Right cardiac atrium (tissue), 5 donors: ENCODE data around the gene CEP72. TPM values are rescaled to one million over a fixed set of nuclear protein-coding genes. Genes with fewer than 3 reads are reported as not detected.
"Not testable (repeated sequence)": the region's sequence is repeated elsewhere in the genome, so short reads cannot be mapped to it uniquely, and the experiment has no call there.

Experiments used
- ATAC-seq, 2 donors: fragments of 200-7000 bp; cut with Tn5 transposase; one replicate each; pipeline versions ENCODE4 v1.8.0 to v1.9.1; 2020; ENCODE audit warnings: moderate library complexity in 2 of 2, mild to moderate bottlenecking in 1 of 2
- DNase-seq, 3 donors: peaks; one replicate each; pipeline ENCODE4 v3.0.0-alpha.2; 2020
- H3K27ac ChIP-seq: one replicate; pipeline ENCODE4 v1.5.1; 2013; ENCODE audit warnings: mild to moderate bottlenecking, low read length, control low read depth, moderate library complexity
- H3K27me3 ChIP-seq: one replicate; pipeline ENCODE4 v1.6.1; 2013; ENCODE audit not compliant: control insufficient read depth, insufficient read depth
- H3K4me1 ChIP-seq: one replicate; pipeline ENCODE4 v1.6.1; 2013; ENCODE audit warnings: low read length; ENCODE audit not compliant: control insufficient read depth, insufficient read depth
- H3K4me3 ChIP-seq: one replicate; pipeline ENCODE4 v1.5.1; 2013; ENCODE audit warnings: low read length, control low read depth
- H3K9me3 ChIP-seq: one replicate; pipeline ENCODE4 v1.6.1; 2013; ENCODE audit warnings: low read length; ENCODE audit not compliant: control insufficient read depth
- WGBS: extraction: QIAGEN DNeasy Blood & Tissue Kit; methylation state at CpG from one replicate; pipeline ENCODE4 v1.1.7; 2013; 5-methylcytosine and 5-hydroxymethylcytosine counted together
- intact Hi-C, 4 donors: fragments of 100-400 bp; cut with DNase I; formaldehyde crosslinking; loops; one replicate each; pipeline versions ENCODE4 v1.11.0 to v1.14.0; 2022 to 2023
- polyA plus RNA-seq: library from polyadenylated mRNA; stranded (reverse); fragments of 200-250 nt; gene quantifications from one replicate; pipeline ENCODE4 v1.2.3, GENCODE V29; 2013
- total RNA-seq, 4 donors: library from RNA; stranded (reverse); fragmentation: NEBNext Ultra II Directional; extraction: Animal tissue kit (Norgen Biotek cat#: 25700); gene quantifications; one replicate each; pipeline ENCODE4 v1.2.1, GENCODE V29; 2021
- donor health status: healthy with polysubstance abuse.
- donor health status: DM: no; HTN: yes; CAD: no.
- donor health status: DM: no; HTN: no; CAD: no.
- donor health status: DM: no; HTN: yes; CAD: no; lungs with severe emphysema.
- donor health status: DM: yes; HTN: yes; CAD: no.

The CEP72 gene
- total and polyA plus RNA-seq, 5 donors: 1.1 to 3.4 (median 2.1) TPM

DNA sequence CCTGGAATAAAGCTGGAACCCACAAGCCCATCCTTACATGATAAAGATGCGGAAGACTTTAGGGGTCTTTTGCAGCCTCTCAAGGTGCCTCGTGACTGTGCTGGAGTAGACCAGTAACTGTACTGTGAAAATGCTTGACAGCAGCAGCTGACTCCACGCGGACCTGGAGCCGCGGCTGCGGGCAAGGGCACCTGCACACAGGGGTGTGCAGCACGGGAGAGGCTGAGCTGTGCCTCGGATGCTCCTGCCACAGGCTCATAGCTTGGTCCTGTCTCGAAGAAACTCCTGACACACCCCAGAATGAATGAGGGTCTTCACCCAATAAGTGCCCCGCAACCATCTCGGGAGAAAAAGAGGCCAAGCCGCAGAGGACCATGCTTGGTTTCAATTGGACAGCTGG, 40.3 kb upstream of the CEP72 start:
- no peak for ATAC-seq
- 87% methylated on average over 13 of the region's 13 CpGs for WGBS
- H3K27me3 ChIP-seq: no peaks in the 10 kb centered on the region

GRCh38 chr5:572398-573019, 39.6 kb upstream of the CEP72 start:
- Histone ChIP-seq H3K4me1 (no peaks in the 10 kb centered on the region), H3K27me3 (no peaks in the 10 kb centered on the region), H3K27ac (no peak overlapping the region), H3K9me3 (peaks cover 11% of the 10 kb centered on the region), H3K4me3 (no peak overlapping the region)
- ATAC-seq: no peak
- 59% methylated on average over 14 of the region's 14 CpGs for whole genome bisulfite sequencing
- intact Hi-C loops: no loop called here
- no peak for DNase-seq

More for the DNA sequence above, 40.3 kb upstream of the CEP72 start:
- no peak overlapping the region for H3K27ac ChIP-seq
- intact Hi-C loops: no loop called here
- H3K9me3 ChIP-seq: peaks cover 11% of the 10 kb centered on the region
- no peaks in the 10 kb centered on the region for H3K4me1 ChIP-seq
- H3K4me3 ChIP-seq: no peak overlapping the region
- DNase-seq: no peak

DNA sequence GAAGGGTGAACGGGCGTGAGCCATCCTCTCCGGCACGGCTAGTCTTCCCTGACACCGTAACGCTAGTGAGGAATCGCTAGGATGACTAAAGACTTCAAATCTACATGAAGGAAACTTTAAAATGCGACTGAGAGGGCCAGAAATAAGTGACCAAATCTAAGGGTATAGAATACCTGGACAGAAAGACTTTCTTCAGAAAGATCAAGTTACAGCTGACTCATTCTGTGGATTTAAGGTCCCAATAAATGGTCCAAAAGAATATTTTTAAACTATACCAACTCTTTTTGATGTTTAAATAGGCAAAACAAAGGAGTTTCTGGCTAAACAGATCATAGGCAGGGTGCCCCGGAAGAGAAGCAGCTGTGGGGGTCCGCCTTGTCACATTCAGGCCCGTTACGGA, 38.9 kb upstream of the CEP72 start:
- 89% methylated on average over 12 of the region's 12 CpGs for WGBS
- no peak overlapping the region for H3K4me3 ChIP-seq
- H3K27ac ChIP-seq: no peak overlapping the region
- peaks cover 11% of the 10 kb centered on the region for H3K9me3 ChIP-seq
- DNase-seq (no peak), ATAC-seq (no peak)
- no peaks in the 10 kb centered on the region for H3K27me3 ChIP-seq
- H3K4me1 ChIP-seq: no peaks in the 10 kb centered on the region
- intact Hi-C loops: no loop called here

GRCh38 chr5:573976-574375, 38.2 kb upstream of the CEP72 start:
- no peaks in the 10 kb centered on the region for H3K27me3 ChIP-seq
- intact Hi-C loops: no loop called here
- WGBS: 41% methylated on average over 16 of the region's 16 CpGs
- ATAC-seq (no peak), DNase-seq (no peak)
- no peaks in the 10 kb centered on the region for H3K4me1 ChIP-seq
- peaks cover 11% of the 10 kb centered on the region for H3K9me3 ChIP-seq
- H3K4me3 ChIP-seq: no peak overlapping the region
- no peak overlapping the region for H3K27ac ChIP-seq

DNA sequence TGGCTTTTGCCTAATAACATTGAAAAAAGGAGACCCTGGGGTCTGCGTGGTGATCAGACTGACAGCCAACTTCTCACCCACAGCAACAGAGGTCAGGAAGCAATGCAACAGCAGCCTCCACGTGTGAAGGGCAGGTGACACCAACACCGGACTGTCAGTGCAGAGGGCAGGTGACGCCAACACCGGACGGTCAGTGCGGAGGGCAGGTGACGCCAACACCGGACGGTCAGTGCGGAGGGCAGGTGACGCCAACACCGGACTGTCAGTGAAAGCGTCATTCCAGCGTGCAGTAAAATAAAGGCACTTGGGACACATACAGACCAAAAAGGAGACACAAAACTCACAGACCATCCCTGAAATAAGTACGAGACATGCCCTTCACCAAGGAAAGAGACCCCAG, 37.2 kb upstream of the CEP72 start:
- H3K27ac ChIP-seq: no peak overlapping the region
- no peaks in the 10 kb centered on the region for H3K27me3 ChIP-seq
- no peak for DNase-seq
- peaks cover 11% of the 10 kb centered on the region for H3K9me3 ChIP-seq
- no peaks in the 10 kb centered on the region for H3K4me1 ChIP-seq
- WGBS: 88% methylated on average over 16 of the region's 16 CpGs
- H3K4me3 ChIP-seq: no peak overlapping the region
- intact Hi-C loops: no loop called here
- ATAC-seq: no peak

- intact Hi-C loops: no loop called here
Observed at GRCh38 chr5:575636-576035, 36.5 kb upstream of the CEP72 start.

GRCh38 chr5:577214-577613, 34.9 kb upstream of the CEP72 start:
- WGBS: 98% methylated on average over 2 of the region's 2 CpGs
- H3K4me1 ChIP-seq, H3K27me3 ChIP-seq, DNase-seq, H3K9me3 ChIP-seq, intact Hi-C loops, ATAC-seq, H3K27ac ChIP-seq, H3K4me3 ChIP-seq: not testable (repeated sequence)

More at GRCh38 chr5:575636-576035, 36.5 kb upstream of the CEP72 start:
- H3K4me3 ChIP-seq: no peak overlapping the region
- no peak overlapping the region for H3K27ac ChIP-seq
- no peak for ATAC-seq
- no peaks in the 10 kb centered on the region for H3K4me1 ChIP-seq
- no peak for DNase-seq
- peaks cover 11% of the 10 kb centered on the region for H3K9me3 ChIP-seq
- H3K27me3 ChIP-seq: no peaks in the 10 kb centered on the region
- whole genome bisulfite sequencing: 65% methylated on average over 4 of the region's 4 CpGs

- ATAC-seq (no peak), DNase-seq (no peak)
- intact Hi-C loops: no loop called here
- H3K4me1 ChIP-seq: no peaks in the 10 kb centered on the region
- H3K27ac ChIP-seq: no peak overlapping the region
- H3K4me3 ChIP-seq: no peak overlapping the region
- no peaks in the 10 kb centered on the region for H3K27me3 ChIP-seq
- H3K9me3 ChIP-seq: peaks cover 8% of the 10 kb centered on the region
Observed at GRCh38 chr5:577800-578199, 34.3 kb upstream of the CEP72 start.

- no peaks in the 10 kb centered on the region for H3K27me3 ChIP-seq
Observed at GRCh38 chr5:579211-579610, 32.9 kb upstream of the CEP72 start.

DNA sequence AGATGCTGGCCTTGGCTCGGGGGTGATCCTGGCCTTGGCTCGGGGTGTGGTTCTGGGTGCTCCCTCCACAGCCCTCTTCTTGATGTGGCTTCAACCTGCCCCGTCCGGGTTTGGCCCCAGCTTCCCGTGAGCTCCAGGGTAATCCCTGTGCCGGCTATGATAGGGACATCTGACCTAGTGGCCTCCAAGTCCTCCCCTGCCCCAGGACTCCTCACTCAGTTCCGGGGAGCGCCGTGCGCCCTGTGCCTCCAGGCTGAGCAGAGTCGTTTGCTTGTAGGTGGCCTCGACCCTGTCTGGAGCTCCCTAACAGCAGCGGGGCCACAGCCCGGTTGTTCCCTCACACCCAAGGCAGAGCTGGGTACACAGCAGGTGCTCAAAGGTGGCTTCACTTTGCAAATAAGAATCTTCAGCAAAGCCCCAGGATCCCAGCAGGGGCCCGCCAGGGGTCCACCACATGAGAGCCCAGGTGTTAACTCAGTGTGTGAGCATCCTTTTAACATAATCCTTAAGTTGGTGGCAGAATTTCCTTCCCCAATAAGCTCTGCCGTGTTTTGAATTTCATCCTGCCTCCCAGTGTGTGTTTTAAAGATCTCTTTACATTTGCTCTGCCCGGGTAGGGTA, 32.3 kb upstream of the CEP72 start:
- DNase-seq: no peak

More at GRCh38 chr5:579211-579610, 32.9 kb upstream of the CEP72 start:
- ATAC-seq (no peak), DNase-seq (no peak)
- WGBS: 76% methylated on average over 10 of the region's 10 CpGs
- Histone ChIP-seq H3K27ac (no peak overlapping the region), H3K4me3 (no peak overlapping the region), H3K9me3 (peaks cover 8% of the 10 kb centered on the region), H3K4me1 (no peaks in the 10 kb centered on the region)
- intact Hi-C loops: no loop called here

DNA sequence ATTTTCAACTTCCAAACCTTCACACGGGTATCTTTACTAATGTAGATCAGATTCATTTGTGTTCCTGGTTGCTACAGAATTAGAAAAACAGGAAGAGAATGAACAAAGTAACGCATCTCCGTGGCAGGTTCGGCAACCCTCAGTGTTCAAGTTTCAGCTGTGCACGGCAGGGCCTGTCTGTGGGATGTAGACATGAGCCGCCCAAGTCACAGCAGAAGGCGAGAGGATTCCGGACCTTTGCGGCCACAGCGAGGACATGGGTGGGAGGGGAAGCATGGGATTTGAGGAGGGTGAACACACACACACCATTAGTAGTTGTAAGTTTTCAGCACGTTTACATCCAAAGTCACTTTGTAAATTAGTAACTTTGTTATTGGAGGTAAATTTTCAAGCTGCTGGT, 31.7 kb upstream of the CEP72 start:
- intact Hi-C loops: no loop called here
- ATAC-seq: no peak
- H3K27me3 ChIP-seq: no peaks in the 10 kb centered on the region
- no peak overlapping the region for H3K4me3 ChIP-seq
- H3K27ac ChIP-seq: no peak overlapping the region
- WGBS: 56% methylated on average over 11 of the region's 11 CpGs
- H3K9me3 ChIP-seq: peaks cover 7% of the 10 kb centered on the region
- DNase-seq: no peak
- H3K4me1 ChIP-seq: no peaks in the 10 kb centered on the region

More for the DNA sequence above, 32.3 kb upstream of the CEP72 start:
- Histone ChIP-seq H3K4me3 (no peak overlapping the region), H3K9me3 (peaks cover 8% of the 10 kb centered on the region), H3K27me3 (no peaks in the 10 kb centered on the region), H3K27ac (no peak overlapping the region), H3K4me1 (no peaks in the 10 kb centered on the region)
- WGBS: 43% methylated on average over 17 of the region's 17 CpGs
- intact Hi-C loops: no loop called here
- ATAC-seq: no peak
